Naive B cell (primary cell): ENCODE results near the gene MAK. TPM values are rescaled to one million over a fixed set of nuclear protein-coding genes. Genes with fewer than 3 reads are reported as not detected.
"Not testable (repeated sequence)": the region's sequence is repeated elsewhere in the genome, so short reads cannot be mapped to it uniquely, and the experiment has no call there.

Source experiments
- ATAC-seq, 2 donors: fragments of 150-1000 bp; cut with Tn5 transposase; 2 replicates each; pipeline ENCODE4 v1.10.0; 2021; ENCODE audit warnings: low read depth in 2 of 2, mild to moderate bottlenecking in 2 of 2, moderate library complexity in 2 of 2
- DNase-seq: peaks from one replicate; pipeline ENCODE4 v3.0.0; 2022
- H3K27ac Mint-ChIP-seq, 6 donors: one replicate each; pipeline ENCODE4 v1.8.0; 2020 to 2022; ENCODE audit warnings: mild to moderate bottlenecking in 6 of 6, mixed read lengths in 6 of 6, moderate library complexity in 5 of 6, inconsistent platforms in 2 of 6
- H3K27me3 Mint-ChIP-seq, 3 donors: one replicate each; pipeline ENCODE4 v1.8.0; 2021 to 2022; ENCODE audit warnings: mixed read lengths in 3 of 3, mild to moderate bottlenecking in 1 of 3
- H3K36me3 Mint-ChIP-seq, 2 donors: one replicate each; pipeline ENCODE4 v1.8.0; 2020 to 2022; ENCODE audit warnings: mixed read lengths in 2 of 2, inconsistent platforms in 1 of 2, mild to moderate bottlenecking in 1 of 2
- H3K4me1 Mint-ChIP-seq, 3 donors: one replicate each; pipeline ENCODE4 v1.8.0; 2020 to 2022; ENCODE audit warnings: mixed read lengths in 3 of 3, inconsistent platforms in 1 of 3, mild to moderate bottlenecking in 1 of 3, moderate library complexity in 1 of 3
- H3K4me3 Mint-ChIP-seq, 8 donors: one replicate each; pipeline ENCODE4 v1.8.0; 2020 to 2022; ENCODE audit warnings: mild to moderate bottlenecking in 8 of 8, mixed read lengths in 8 of 8, moderate library complexity in 8 of 8, inconsistent platforms in 2 of 8
- H3K9me3 Mint-ChIP-seq, 7 donors: one replicate each; pipeline ENCODE4 v1.8.0; 2020 to 2022; ENCODE audit warnings: mixed read lengths in 7 of 7, mild to moderate bottlenecking in 5 of 7, inconsistent platforms in 2 of 7, moderate library complexity in 1 of 7
- polyA plus RNA-seq, 6 donors: library from polyadenylated mRNA; unstranded; fragments of 300-500 nt; fragmentation: Illumina TruSeq; gene quantifications; one replicate each; pipeline ENCODE4 v1.2.3, GENCODE V29; 2021; ENCODE audit warnings: low read depth in 6 of 6

The MAK gene
- polyA plus RNA-seq, 6 donors from 2014 or later, result 0.07 to 0.16 (median 0.09) TPM; not detected in 2

- no peaks in the 10 kb centered on the region for H3K27me3 Mint-ChIP-seq
- no peaks in the 10 kb centered on the region for H3K4me1 Mint-ChIP-seq
- no peaks in the 10 kb centered on the region for H3K9me3 Mint-ChIP-seq
- peaks cover 0 to 9% of the 10 kb centered on the region in 2 donors for H3K36me3 Mint-ChIP-seq
- no peak overlapping the region for H3K4me3 Mint-ChIP-seq
- DNase-seq (no peak), ATAC-seq (no peak)
- H3K27ac Mint-ChIP-seq, result no peak overlapping the region
Observed at GRCh38 chr6:10793695-10794094, 44.6 kb downstream of the MAK start.

DNA sequence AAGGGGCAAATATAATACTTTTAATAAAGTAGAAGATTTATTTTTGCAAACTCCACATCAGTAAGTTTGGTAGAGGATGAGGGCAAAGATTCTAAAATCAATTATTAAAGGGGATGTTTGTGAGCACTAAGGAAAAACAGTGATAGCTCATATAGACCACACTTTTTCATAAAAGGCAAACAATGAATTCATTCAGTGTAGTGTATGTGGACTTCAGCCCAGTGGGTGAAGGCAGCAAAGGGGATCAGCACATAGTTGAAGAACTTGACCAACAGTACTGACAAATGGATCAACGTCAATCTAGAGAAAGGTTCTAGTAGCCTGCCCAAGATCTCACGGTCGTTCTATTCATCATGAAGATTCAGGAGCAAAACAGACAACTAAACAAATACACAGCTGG, 45.3 kb downstream of the MAK start:
- H3K4me3 Mint-ChIP-seq, result no peak overlapping the region
- no peaks in the 10 kb centered on the region for H3K4me1 Mint-ChIP-seq
- peaks cover 0 to 9% of the 10 kb centered on the region in 2 donors for H3K36me3 Mint-ChIP-seq
- no peaks in the 10 kb centered on the region for H3K27me3 Mint-ChIP-seq
- no peak for ATAC-seq
- no peaks in the 10 kb centered on the region for H3K9me3 Mint-ChIP-seq
- DNase-seq, result no peak
- peak overlapping the region in 1 of 6 donors; percentile 16 for H3K27ac Mint-ChIP-seq

- no peaks in the 10 kb centered on the region for H3K4me1 Mint-ChIP-seq
- no peak for ATAC-seq
- H3K4me3 Mint-ChIP-seq, result no peak overlapping the region
- H3K9me3 Mint-ChIP-seq, result peaks cover 0 to 2% (median 0%) of the 10 kb centered on the region in 7 donors
- H3K27me3 Mint-ChIP-seq, result no peaks in the 10 kb centered on the region
- DNase-seq, result no peak
- no peak overlapping the region for H3K27ac Mint-ChIP-seq
- H3K36me3 Mint-ChIP-seq, result peaks cover 4 to 9% of the 10 kb centered on the region in 2 donors
Observed at GRCh38 chr6:10792101-10792500, 46.2 kb downstream of the MAK start.

DNA sequence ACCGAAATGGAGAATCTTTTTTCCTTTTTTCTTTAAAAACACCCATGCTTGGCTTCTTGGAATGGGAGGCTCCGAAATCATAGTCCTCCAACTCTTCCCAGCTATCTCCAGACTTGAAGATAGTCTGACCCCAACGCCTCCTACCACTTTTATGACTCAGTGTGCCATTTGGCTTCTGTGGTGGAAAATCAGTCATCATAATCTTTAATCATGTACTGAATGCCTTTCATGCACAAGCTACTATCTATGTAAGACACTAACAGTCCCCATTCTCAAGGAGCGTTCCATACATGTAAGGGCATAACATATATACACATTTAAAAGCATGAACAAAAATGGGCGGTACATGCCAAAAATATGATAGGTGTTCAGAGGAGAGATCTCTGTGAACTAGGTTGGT, 46.7 kb downstream of the MAK start:
- no peak overlapping the region for H3K27ac Mint-ChIP-seq
- no peak overlapping the region for H3K4me3 Mint-ChIP-seq

GRCh38 chr6:10779076-10779475, 59.3 kb downstream of the MAK start:
- H3K9me3 Mint-ChIP-seq, result no peaks in the 10 kb centered on the region
- H3K4me1 Mint-ChIP-seq, result peaks cover 0 to 1% (median 0%) of the 10 kb centered on the region in 3 donors
- DNase-seq (no peak), ATAC-seq (no peak)
- H3K36me3 Mint-ChIP-seq, result peaks cover 17 to 24% of the 10 kb centered on the region in 2 donors
- H3K27ac Mint-ChIP-seq, result no peak overlapping the region
- H3K27me3 Mint-ChIP-seq, result no peaks in the 10 kb centered on the region
- H3K4me3 Mint-ChIP-seq, result no peak overlapping the region

More for the DNA sequence above, 46.7 kb downstream of the MAK start:
- Mint-ChIP-seq H3K9me3 (peaks cover 0 to 5% (median 0%) of the 10 kb centered on the region in 7 donors), H3K4me1 (no peaks in the 10 kb centered on the region), H3K36me3 (peaks cover 8 to 9% of the 10 kb centered on the region in 2 donors), H3K27me3 (no peaks in the 10 kb centered on the region)
- no peak for DNase-seq
- ATAC-seq, result no peak

GRCh38 chr6:10778230-10778629, 60.1 kb downstream of the MAK start:
- H3K36me3 Mint-ChIP-seq, result peaks cover 14 to 20% of the 10 kb centered on the region in 2 donors
- ATAC-seq, result no peak
- H3K27me3 Mint-ChIP-seq, result no peaks in the 10 kb centered on the region
- no peak overlapping the region for H3K4me3 Mint-ChIP-seq
- peak overlapping the region in 1 of 6 donors; percentile 20 for H3K27ac Mint-ChIP-seq
- DNase-seq, result no peak
- no peaks in the 10 kb centered on the region for H3K9me3 Mint-ChIP-seq
- peaks cover 0 to 1% (median 0%) of the 10 kb centered on the region in 3 donors for H3K4me1 Mint-ChIP-seq

- Mint-ChIP-seq H3K4me1 (no peaks in the 10 kb centered on the region), H3K36me3 (peaks cover 11 to 15% of the 10 kb centered on the region in 2 donors), H3K27ac (peak overlapping the region in 1 of 6 donors; percentile 43), H3K9me3 (no peaks in the 10 kb centered on the region), H3K4me3 (no peak overlapping the region), H3K27me3 (no peaks in the 10 kb centered on the region)
- ATAC-seq, result no peak
- DNase-seq, result no peak
Observed at GRCh38 chr6:10771371-10771894, 66.9 kb downstream of the MAK start.

DNA sequence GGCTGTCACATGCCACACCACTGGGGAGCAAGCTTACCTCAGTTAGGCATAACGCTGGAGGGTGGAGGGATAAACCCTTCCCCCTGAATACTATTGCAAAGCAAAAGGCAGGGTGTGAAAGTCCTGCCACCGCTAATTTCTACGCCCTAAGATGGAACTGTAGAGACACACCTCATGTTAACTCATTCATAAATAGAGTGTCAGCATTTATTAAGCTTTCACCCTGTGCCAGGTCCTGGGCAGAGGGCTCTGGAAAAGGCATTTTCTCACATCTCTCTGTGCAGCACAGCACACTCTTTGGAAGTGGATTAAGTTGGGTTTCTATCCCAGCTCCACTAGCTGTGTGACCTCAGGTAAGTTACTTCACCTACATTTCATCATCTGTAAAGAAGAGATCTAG, 68.9 kb downstream of the MAK start:
- peaks cover 10 to 15% of the 10 kb centered on the region in 2 donors for H3K36me3 Mint-ChIP-seq
- no peaks in the 10 kb centered on the region for H3K27me3 Mint-ChIP-seq
- no peak overlapping the region for H3K4me3 Mint-ChIP-seq
- no peak overlapping the region for H3K27ac Mint-ChIP-seq
- no peaks in the 10 kb centered on the region for H3K4me1 Mint-ChIP-seq
- ATAC-seq, result no peak
- no peak for DNase-seq
- no peaks in the 10 kb centered on the region for H3K9me3 Mint-ChIP-seq

- Mint-ChIP-seq H3K4me3 (no peak overlapping the region), H3K27me3 (no peaks in the 10 kb centered on the region), H3K36me3 (peaks cover 0 to 11% of the 10 kb centered on the region in 2 donors), H3K4me1 (peaks cover 0 to 7% (median 6%) of the 10 kb centered on the region in 3 donors), H3K27ac (no peak overlapping the region), H3K9me3 (no peaks in the 10 kb centered on the region)
- DNase-seq (no peak), ATAC-seq (no peak)
Observed at GRCh38 chr6:10763006-10763405, 75.3 kb downstream of the MAK start.

- H3K4me3 Mint-ChIP-seq, result no peak overlapping the region
- no peaks in the 10 kb centered on the region for H3K27me3 Mint-ChIP-seq
- peaks cover 0 to 29% of the 10 kb centered on the region in 2 donors for H3K36me3 Mint-ChIP-seq
- peaks cover 0 to 8% (median 6%) of the 10 kb centered on the region in 3 donors for H3K4me1 Mint-ChIP-seq
- no peak for ATAC-seq
- H3K27ac Mint-ChIP-seq, result no peak overlapping the region
- DNase-seq, result no peak
- no peaks in the 10 kb centered on the region for H3K9me3 Mint-ChIP-seq
Observed at GRCh38 chr6:10759884-10760329, 78.4 kb downstream of the MAK start.

- Mint-ChIP-seq H3K36me3 (peaks cover 0 to 32% of the 10 kb centered on the region in 2 donors), H3K4me3 (no peak overlapping the region), H3K27ac (no peak overlapping the region), H3K9me3 (no peaks in the 10 kb centered on the region), H3K27me3 (no peaks in the 10 kb centered on the region), H3K4me1 (peaks cover 0 to 8% (median 7%) of the 10 kb centered on the region in 3 donors)
- peak; percentile 30 to 41 for ATAC-seq
- DNase-seq, result peak; percentile 4
Observed at GRCh38 chr6:10759312-10759839, 79.0 kb downstream of the MAK start.

- Mint-ChIP-seq H3K4me1 (peaks cover 0 to 17% (median 15%) of the 10 kb centered on the region in 3 donors), H3K27me3 (no peaks in the 10 kb centered on the region), H3K36me3 (peaks cover 11 to 34% of the 10 kb centered on the region in 2 donors), H3K27ac (peak overlapping the region in 1 of 6 donors; percentile 41), H3K9me3 (no peaks in the 10 kb centered on the region), H3K4me3 (no peak overlapping the region)
- DNase-seq, result no peak
- no peak for ATAC-seq
Observed at GRCh38 chr6:10756085-10756484, 82.3 kb downstream of the MAK start.

GRCh38 chr6:10751757-10752156, 86.6 kb downstream of the MAK start:
- H3K27me3 Mint-ChIP-seq, ATAC-seq, H3K4me3 Mint-ChIP-seq, H3K9me3 Mint-ChIP-seq, DNase-seq: not testable (repeated sequence)
- H3K4me1 Mint-ChIP-seq, result peaks cover 21 to 48% (median 23%) of the 10 kb centered on the region in 3 donors
- peak overlapping the region in 1 of 6 donors; percentile 24 for H3K27ac Mint-ChIP-seq
- peaks cover 11 to 19% of the 10 kb centered on the region in 2 donors for H3K36me3 Mint-ChIP-seq

DNA sequence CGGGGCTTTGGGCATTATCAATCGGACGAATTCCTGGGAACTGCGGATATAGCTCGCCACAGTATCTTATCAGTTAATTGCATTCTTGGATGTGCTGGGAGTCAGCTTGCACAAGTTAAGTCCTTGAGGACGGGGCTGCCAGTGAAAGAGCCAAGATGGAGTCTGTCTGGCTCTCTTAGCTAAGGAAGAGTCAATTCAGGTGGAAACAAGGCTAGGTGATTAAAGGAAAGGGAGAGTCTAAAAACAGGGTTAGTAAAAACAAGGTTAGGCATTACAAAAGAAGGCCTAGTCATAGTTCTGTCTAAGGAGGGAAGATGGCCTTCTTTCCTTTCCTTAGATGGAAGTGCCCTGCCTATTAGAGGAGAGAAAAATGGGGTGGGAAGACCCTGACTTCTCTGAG, 87.8 kb downstream of the MAK start:
- Mint-ChIP-seq H3K36me3 (peaks cover 11% of the 10 kb centered on the region in 2 donors), H3K4me3 (peak overlapping the region in 2 of 8 donors; percentile 20 to 39), H3K4me1 (peaks cover 23 to 49% (median 25%) of the 10 kb centered on the region in 3 donors), H3K27ac (peak overlapping the region in 2 of 6 donors; percentile 65 to 84)
- H3K27me3 Mint-ChIP-seq, H3K9me3 Mint-ChIP-seq, ATAC-seq, DNase-seq: not testable (repeated sequence)
